Endothelial cell of umbilical vein (primary cell): ENCODE measurements around the gene PPP1CB. TPM values are rescaled to one million over a fixed set of nuclear protein-coding genes. Genes with fewer than 3 reads are reported as not detected.

Experiments used
- BruUV-seq: library from RNA; stranded (reverse); fragments of 400-500 nt; replicated peaks from 2 replicates; lab custom pipeline; 2021; lab: Mats Ljungman, UMichigan
- CTCF ChIA-PET: fragments of 300-600, 350-600 bp; sonication (Branson Sonifier 250); formaldehyde crosslinking; loops from one replicate; lab custom pipeline; 2021; ENCODE audit warnings: antibody characterized with exemption, inconsistent platforms; lab: Charles Lee
- POLR2A ChIA-PET: fragments of 300-600, 350-600 bp; sonication (Branson Sonifier 250); formaldehyde crosslinking; loops from one replicate; lab custom pipeline; 2021; ENCODE audit warnings: antibody characterized with exemption, inconsistent platforms; lab: Charles Lee
- DNase-seq: peaks from one replicate; pipeline ENCODE4 v3.0.0-alpha.2; 2011; ENCODE audit warnings: low read depth, low spot score
- FAIRE-seq: peaks from 2 replicates; lab custom pipeline; 2011; peaks lifted over from hg19 to GRCh38; lab: Jason Lieb, UNC
- H2AFZ ChIP-seq: 2 replicates; pipeline ENCODE4 v1.6.0; 2012; ENCODE audit warnings: low read depth, low read length, control low read depth, inconsistent platforms
- H3K27ac ChIP-seq: 2 replicates; pipeline ENCODE4 v1.5.1; 2011; ENCODE audit warnings: low read depth, mild to moderate bottlenecking, control low read depth, low read length, moderate library complexity; ENCODE audit not compliant: insufficient read depth
- H3K27me3 ChIP-seq, 2 experiments: 2 replicates each; pipeline versions ENCODE4 v1.6.0 to v1.6.1; 2011; ENCODE audit warnings: low read length in 2 of 2, mixed read lengths in 1 of 2; ENCODE audit not compliant: control insufficient read depth in 2 of 2, insufficient read depth in 2 of 2
- H3K36me3 ChIP-seq, 2 experiments: 2 replicates in 1 of 2; 3 replicates in 1 of 2; pipeline ENCODE4 v1.5.1; 2011; ENCODE audit warnings: low read length in 2 of 2, mild to moderate bottlenecking in 1 of 2, moderate library complexity in 1 of 2; ENCODE audit not compliant: control insufficient read depth in 2 of 2, insufficient read depth in 2 of 2; ENCODE audit errors: extremely low read depth in 1 of 2
- H3K4me1 ChIP-seq: 3 replicates; pipeline ENCODE4 v1.5.1; 2011; ENCODE audit warnings: mild to moderate bottlenecking, low read length; ENCODE audit not compliant: control insufficient read depth, insufficient read depth; ENCODE audit errors: extremely low read depth
- H3K4me2 ChIP-seq: 2 replicates; pipeline ENCODE4 v1.6.1; 2011; ENCODE audit warnings: low read length, control low read depth, mixed read lengths; ENCODE audit not compliant: insufficient read depth
- H3K4me3 ChIP-seq, 3 experiments: fragments of 200-600 bp in 1 of 3; sonication (generic), shearing (Covaris generic) in 1 of 3; replicated peaks in 1 of 3; 2 replicates each; pipeline ENCODE4 v1.5.1; 2011 to 2016; ENCODE audit warnings: control low read depth in 3 of 3, low read length in 3 of 3, mild to moderate bottlenecking in 2 of 3, inconsistent platforms in 1 of 3, low read depth in 1 of 3, moderate library complexity in 1 of 3; ENCODE audit not compliant: insufficient read depth in 1 of 3
- H3K79me2 ChIP-seq: 2 replicates; pipeline ENCODE4 v1.6.0; 2012; ENCODE audit warnings: low read length, inconsistent platforms; ENCODE audit not compliant: control insufficient read depth, insufficient read depth
- H3K9ac ChIP-seq: replicated peaks from 2 replicates; pipeline ENCODE3; 2011; ENCODE audit warnings: low read length, control low read depth; ENCODE audit not compliant: insufficient read depth; ENCODE audit errors: extremely low read depth
- H3K9me1 ChIP-seq: replicated peaks from 3 replicates; pipeline ENCODE4 v1.6.0; 2011; ENCODE audit warnings: mild to moderate bottlenecking, low read length; ENCODE audit not compliant: control insufficient read depth, insufficient read depth; ENCODE audit errors: extremely low read depth
- H3K9me3 ChIP-seq: replicated peaks from 2 replicates; pipeline ENCODE4 v1.5.1; 2012; ENCODE audit warnings: low read length, inconsistent platforms; ENCODE audit not compliant: control insufficient read depth, insufficient read depth
- H4K20me1 ChIP-seq: replicated peaks from 2 replicates; pipeline ENCODE3; 2011; ENCODE audit warnings: mild to moderate bottlenecking, low read length; ENCODE audit not compliant: control insufficient read depth, insufficient read depth; ENCODE audit errors: extremely low read depth
- CTCF ChIP-seq, 2 donors: IDR thresholded peaks; 1 replicate in 1 of 2; 2 replicates in 1 of 2; pipeline ENCODE4 v1.5.1; 2011; ENCODE audit warnings: low read length in 2 of 2, mild to moderate bottlenecking in 2 of 2, moderate library complexity in 2 of 2, control low read depth in 1 of 2, inconsistent platforms in 1 of 2, low read depth in 1 of 2; ENCODE audit not compliant: insufficient read depth in 1 of 2; ENCODE audit errors: extremely low read depth in 1 of 2
- EZH2 ChIP-seq: IDR thresholded peaks from 2 replicates; pipeline ENCODE4 v1.6.1; 2012; ENCODE audit warnings: borderline replicate concordance, low read depth, mild to moderate bottlenecking, moderate library complexity, low read length, inconsistent platforms; ENCODE audit not compliant: severe bottlenecking
- FOS ChIP-seq: IDR thresholded peaks from 2 replicates; pipeline ENCODE4 v1.6.1; 2011; ENCODE audit warnings: mild to moderate bottlenecking, low read length, moderate library complexity, borderline replicate concordance; ENCODE audit not compliant: insufficient read depth
- GATA2 ChIP-seq: IDR thresholded peaks from 2 replicates; pipeline ENCODE4 v1.7.0; 2011; ENCODE audit warnings: low read depth, mild to moderate bottlenecking, moderate library complexity, mixed read lengths, low read length; ENCODE audit not compliant: insufficient read length, insufficient read depth
- JUN ChIP-seq: IDR thresholded peaks from 2 replicates; pipeline ENCODE4 v1.6.1; 2011; ENCODE audit warnings: borderline replicate concordance, low read depth; ENCODE audit not compliant: insufficient read length, insufficient read depth
- MYC ChIP-seq: IDR thresholded peaks from one replicate; pipeline ENCODE4 v1.6.1; 2011; ENCODE audit warnings: mild to moderate bottlenecking, low read depth, low read length
- POLR2A ChIP-seq: IDR thresholded peaks from 2 replicates; pipeline ENCODE4 v1.6.1; 2012; ENCODE audit warnings: low read depth, mild to moderate bottlenecking, control low read depth, low read length
- POLR2AphosphoS5 ChIP-seq: IDR thresholded peaks from 2 replicates; pipeline ENCODE4 v1.6.1; 2012; ENCODE audit warnings: low read depth, mild to moderate bottlenecking, control low read depth, low read length, moderate library complexity; ENCODE audit not compliant: insufficient read depth
- dilution Hi-C: fragments of 300-500 bp; cut with MboI; formaldehyde crosslinking; loops from one replicate; pipeline ENCODE4 v1.15.0; 2019; ENCODE audit warnings: low sequenced_read_pairs; ENCODE audit not compliant: extremely low pct_ligation_motif_present
- intact Hi-C: fragments of 100-400 bp; cut with micrococcal nuclease; formaldehyde crosslinking; loops from one replicate; pipeline ENCODE4 v1.10.0; 2022
- polyA plus RNA-seq, 4 experiments: library from polyadenylated mRNA; depleted of rRNA in 3 of 4; stranded (reverse) in 3 of 4; unstranded in 1 of 4; fragments of >200 nt; gene quantifications; 2 replicates each; pipeline versions ENCODE4 v1.2.1 to v1.2.3, GENCODE V29; 2011 to 2012; ENCODE audit warnings: missing spikeins in 1 of 4
- total RNA-seq: library from RNA; stranded (reverse); gene quantifications from 2 replicates; pipeline ENCODE4 v1.2.3, GENCODE V29; 2021
- TF ChIP-seq, protein P1 (sequence below): IDR thresholded peaks from 2 replicates; pipeline ENCODE4 v1.6.1; 2011; ENCODE audit not compliant: insufficient read depth, insufficient read length

Gene PPP1CB
- total and polyA plus RNA-seq, 2 donors (not counting 3 experiments of a cell fraction or from before 2014, with no cell fraction given) = 29.8 to 163 TPM

GRCh38 chr2:28702878-28703277 is 48.8 kb upstream of the PPP1CB start:
- Histone ChIP-seq H3K4me2 (no peak overlapping the region), H2AFZ (no peak overlapping the region), H4K20me1 (no peaks in the 10 kb centered on the region), H3K4me1 (no peaks in the 10 kb centered on the region), H3K36me3 (no peaks in the 10 kb centered on the region), H3K27ac (no peak overlapping the region), H3K9ac (no peak overlapping the region), H3K9me1 (no peaks in the 10 kb centered on the region), H3K9me3 (no peaks in the 10 kb centered on the region), H3K79me2 (no peaks in the 10 kb centered on the region), H3K27me3 (no peaks in the 10 kb centered on the region), H3K4me3 (no peak overlapping the region)
- CTCF ChIA-PET = interaction anchor here (1.2 kb wide), 1 partner anchor 67 kb away, joined by 3 read pairs; no protein-coding TSS in a partner anchor
- intact Hi-C loops (no loop called here), dilution Hi-C loops (no loop called here)
- TF ChIP-seq GATA2 = no peak
- TF ChIP-seq POLR2AphosphoS5 = no peak
- FAIRE-seq = no peak
- BruUV-seq = no TSS peak
- no peak for DNase-seq
- POLR2A ChIA-PET = no interaction called here

DNA sequence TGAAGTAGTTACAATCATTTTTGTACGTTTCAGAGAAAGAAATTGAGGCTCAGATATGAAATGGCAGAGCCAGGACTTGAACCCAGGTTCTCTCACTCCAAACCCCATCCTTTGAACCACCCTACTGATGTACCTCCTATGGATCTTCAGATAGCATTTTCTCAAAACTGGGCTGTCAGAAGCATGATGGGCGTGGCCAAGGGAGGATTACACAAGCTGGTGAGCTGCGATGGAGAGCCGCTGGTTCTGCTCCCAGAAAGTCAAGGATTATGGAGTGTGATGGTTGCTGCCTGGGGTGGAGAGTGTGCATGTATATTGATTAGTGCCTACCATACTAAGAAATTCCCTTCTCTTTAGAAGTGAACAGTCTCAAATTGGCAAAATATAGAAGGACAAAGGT is 47.0 kb upstream of the PPP1CB start:
- FAIRE-seq = no peak
- no peaks in the 10 kb centered on the region for H3K9me1 ChIP-seq
- no peak overlapping the region for H3K27ac ChIP-seq
- no TSS peak for BruUV-seq
- H3K9me3 ChIP-seq = no peaks in the 10 kb centered on the region
- H3K4me1 ChIP-seq = no peaks in the 10 kb centered on the region
- H4K20me1 ChIP-seq = no peaks in the 10 kb centered on the region
- no peak overlapping the region for H3K4me2 ChIP-seq
- no peak for DNase-seq
- H3K79me2 ChIP-seq = no peaks in the 10 kb centered on the region
- no peak overlapping the region for H3K4me3 ChIP-seq
- dilution Hi-C loops (no loop called here), intact Hi-C loops (no loop called here)
- ChIA-PET CTCF (interaction anchor here (0.6 kb wide), 1 partner anchor 1034 kb away, joined by 4 read pairs; no protein-coding TSS in a partner anchor), POLR2A (no interaction called here)
- no peaks in the 10 kb centered on the region for H3K36me3 ChIP-seq
- H3K27me3 ChIP-seq = no peaks in the 10 kb centered on the region
- TF ChIP-seq, protein P1, sequence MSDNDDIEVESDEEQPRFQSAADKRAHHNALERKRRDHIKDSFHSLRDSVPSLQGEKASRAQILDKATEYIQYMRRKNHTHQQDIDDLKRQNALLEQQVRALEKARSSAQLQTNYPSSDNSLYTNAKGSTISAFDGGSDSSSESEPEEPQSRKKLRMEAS = no peak
- TF ChIP-seq FOS = no peak
- no peak for TF ChIP-seq POLR2AphosphoS5
- TF ChIP-seq CTCF (IDR thresholded peaks at IDR 0.05; ENCODE audit: extremely low read depth in 1 of 2, insufficient read depth in 1 of 2, low read depth in 1 of 2, low read length in 2 of 2) = no peak
- no peak for TF ChIP-seq GATA2
- TF ChIP-seq EZH2 = no peak
- no peak for TF ChIP-seq POLR2A
- TF ChIP-seq JUN = no peak
- TF ChIP-seq MYC = no peak
- no peak overlapping the region for H3K9ac ChIP-seq
- no peak overlapping the region for H2AFZ ChIP-seq
